ENCODE measurements around the gene ZNF57.

DNA sequence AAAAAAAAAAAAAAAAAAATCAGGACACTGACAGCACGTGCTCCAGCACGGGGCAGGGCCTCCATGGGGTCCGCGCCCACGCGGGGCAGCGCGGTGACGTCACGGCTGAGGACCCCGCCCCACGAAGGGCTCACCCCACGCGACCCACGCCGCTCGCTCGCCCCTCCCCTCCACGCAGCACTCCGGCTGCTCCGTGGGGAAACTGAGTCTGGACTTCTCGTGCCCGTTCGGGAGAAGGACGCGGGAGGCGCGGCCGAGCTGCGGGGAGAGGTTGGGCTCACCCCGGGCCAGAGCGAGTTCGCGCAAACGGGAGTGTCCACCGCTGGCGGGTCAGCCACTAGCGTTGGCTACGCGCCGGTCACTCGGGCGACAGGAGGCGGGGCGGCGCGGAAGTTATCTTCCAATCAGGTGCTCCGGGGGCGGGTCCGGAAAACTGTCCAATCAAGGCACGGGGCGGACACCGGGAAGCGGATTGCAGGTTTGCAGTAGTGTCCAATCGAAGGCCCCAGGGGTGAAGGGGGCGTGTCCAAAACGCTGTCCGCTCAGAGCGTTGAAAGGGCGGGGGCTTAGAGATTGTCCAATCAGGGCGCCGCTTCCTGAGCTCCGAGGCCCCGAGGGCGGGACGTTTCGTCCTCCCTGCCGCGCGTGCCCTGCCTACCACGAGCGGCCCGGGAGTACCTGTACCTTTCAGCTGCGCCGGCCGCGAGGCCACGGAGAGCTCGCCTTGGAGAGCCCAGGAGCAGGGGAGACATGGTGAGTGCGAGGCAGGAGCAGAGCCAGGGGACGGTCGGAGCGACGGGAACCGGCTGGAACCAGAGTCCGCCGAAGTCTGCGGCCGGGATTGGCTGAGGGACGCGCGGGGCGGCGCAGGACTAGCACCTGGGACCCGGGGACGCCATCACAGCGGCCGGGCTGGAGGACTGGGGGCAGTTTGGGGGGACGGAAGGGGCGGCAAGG, at the start of gene ZNF57:
- no peak for TF ChIP-seq FOXM1 (IDR thresholded peaks at IDR 0.05; ENCODE audit: low read depth)
- no peak for TF ChIP-seq FOXM1 (CRISPR knock-in tag; IDR thresholded peaks at IDR 0.05; ENCODE audit: low read depth)
- TF ChIP-seq EP300 (IDR thresholded peaks at IDR 0.05; ENCODE audit: low read length), result no peak
- TF ChIP-seq HCFC1 (IDR thresholded peaks at IDR 0.05; ENCODE audit: low read depth, low read length), result no peak
- TF ChIP-seq, protein P1, sequence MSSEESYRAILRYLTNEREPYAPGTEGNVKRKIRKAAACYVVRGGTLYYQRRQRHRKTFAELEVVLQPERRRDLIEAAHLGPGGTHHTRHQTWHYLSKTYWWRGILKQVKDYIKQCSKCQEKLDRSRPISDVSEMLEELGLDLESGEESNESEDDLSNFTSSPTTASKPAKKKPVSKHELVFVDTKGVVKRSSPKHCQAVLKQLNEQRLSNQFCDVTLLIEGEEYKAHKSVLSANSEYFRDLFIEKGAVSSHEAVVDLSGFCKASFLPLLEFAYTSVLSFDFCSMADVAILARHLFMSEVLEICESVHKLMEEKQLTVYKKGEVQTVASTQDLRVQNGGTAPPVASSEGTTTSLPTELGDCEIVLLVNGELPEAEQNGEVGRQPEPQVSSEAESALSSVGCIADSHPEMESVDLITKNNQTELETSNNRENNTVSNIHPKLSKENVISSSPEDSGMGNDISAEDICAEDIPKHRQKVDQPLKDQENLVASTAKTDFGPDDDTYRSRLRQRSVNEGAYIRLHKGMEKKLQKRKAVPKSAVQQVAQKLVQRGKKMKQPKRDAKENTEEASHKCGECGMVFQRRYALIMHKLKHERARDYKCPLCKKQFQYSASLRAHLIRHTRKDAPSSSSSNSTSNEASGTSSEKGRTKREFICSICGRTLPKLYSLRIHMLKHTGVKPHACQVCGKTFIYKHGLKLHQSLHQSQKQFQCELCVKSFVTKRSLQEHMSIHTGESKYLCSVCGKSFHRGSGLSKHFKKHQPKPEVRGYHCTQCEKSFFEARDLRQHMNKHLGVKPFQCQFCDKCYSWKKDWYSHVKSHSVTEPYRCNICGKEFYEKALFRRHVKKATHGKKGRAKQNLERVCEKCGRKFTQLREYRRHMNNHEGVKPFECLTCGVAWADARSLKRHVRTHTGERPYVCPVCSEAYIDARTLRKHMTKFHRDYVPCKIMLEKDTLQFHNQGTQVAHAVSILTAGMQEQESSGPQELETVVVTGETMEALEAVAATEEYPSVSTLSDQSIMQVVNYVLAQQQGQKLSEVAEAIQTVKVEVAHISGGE (CRISPR knock-in tag; IDR thresholded peaks at IDR 0.05), result no peak
- TF ChIP-seq SPI1 (IDR thresholded peaks at IDR 0.05; ENCODE audit: borderline replicate concordance, low read depth, low read length), result 0 out of 2 replicates have a peak, but pooled peaks have one; percentile 10

Data from K562 (cell line).